ENCODE results near the gene SMAGP.

GRCh38 chr12:51254536-51254935 lies 15.7 kb downstream of the SMAGP start:
- TF ChIP-seq, protein P1, sequence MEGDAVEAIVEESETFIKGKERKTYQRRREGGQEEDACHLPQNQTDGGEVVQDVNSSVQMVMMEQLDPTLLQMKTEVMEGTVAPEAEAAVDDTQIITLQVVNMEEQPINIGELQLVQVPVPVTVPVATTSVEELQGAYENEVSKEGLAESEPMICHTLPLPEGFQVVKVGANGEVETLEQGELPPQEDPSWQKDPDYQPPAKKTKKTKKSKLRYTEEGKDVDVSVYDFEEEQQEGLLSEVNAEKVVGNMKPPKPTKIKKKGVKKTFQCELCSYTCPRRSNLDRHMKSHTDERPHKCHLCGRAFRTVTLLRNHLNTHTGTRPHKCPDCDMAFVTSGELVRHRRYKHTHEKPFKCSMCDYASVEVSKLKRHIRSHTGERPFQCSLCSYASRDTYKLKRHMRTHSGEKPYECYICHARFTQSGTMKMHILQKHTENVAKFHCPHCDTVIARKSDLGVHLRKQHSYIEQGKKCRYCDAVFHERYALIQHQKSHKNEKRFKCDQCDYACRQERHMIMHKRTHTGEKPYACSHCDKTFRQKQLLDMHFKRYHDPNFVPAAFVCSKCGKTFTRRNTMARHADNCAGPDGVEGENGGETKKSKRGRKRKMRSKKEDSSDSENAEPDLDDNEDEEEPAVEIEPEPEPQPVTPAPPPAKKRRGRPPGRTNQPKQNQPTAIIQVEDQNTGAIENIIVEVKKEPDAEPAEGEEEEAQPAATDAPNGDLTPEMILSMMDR (IDR thresholded peaks at IDR 0.05; ENCODE audit: low read depth, low read length) = no peak
- TF ChIP-seq POLR2A (IDR thresholded peaks at IDR 0.05; ENCODE audit: extremely low read depth, insufficient read length) (no peak), MYC (IDR thresholded peaks at IDR 0.05; ENCODE audit: low read depth, low read length) (no peak)
- TF ChIP-seq, protein P2, sequence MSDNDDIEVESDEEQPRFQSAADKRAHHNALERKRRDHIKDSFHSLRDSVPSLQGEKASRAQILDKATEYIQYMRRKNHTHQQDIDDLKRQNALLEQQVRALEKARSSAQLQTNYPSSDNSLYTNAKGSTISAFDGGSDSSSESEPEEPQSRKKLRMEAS (IDR thresholded peaks at IDR 0.05; ENCODE audit: low read depth, low read length) = no peak

All from NB4 (cell line).